HEK293T (cell line): ENCODE measurements around the gene CCR5AS.

Experiments used
- CTCF ChIA-PET: fragments of 350-600 bp; formaldehyde crosslinking; extraction: SDS; loops from one replicate; lab custom pipeline; 2021; ENCODE audit warnings: antibody characterized with exemption, inconsistent platforms; lab: Yijun Ruan, JAX
- POLR2A ChIA-PET: fragments of 350-600 bp; formaldehyde crosslinking; extraction: SDS; loops from one replicate; lab custom pipeline; 2020; ENCODE audit warnings: antibody characterized with exemption, inconsistent platforms; lab: Yijun Ruan, JAX
- DNase-seq: peaks from one replicate; pipeline ENCODE4 v3.0.0; 2012; ENCODE audit warnings: mixed read lengths; ENCODE audit errors: extremely low spot score
- ARNT ChIP-seq: fragments of 450-650 bp; IDR thresholded peaks from 2 replicates; pipeline ENCODE4 v1.6.1; 2017; ENCODE audit warnings: mild to moderate bottlenecking
- BHLHE40 ChIP-seq: fragments of 450-650 bp; IDR thresholded peaks from 2 replicates; pipeline ENCODE4 v1.6.1; 2016; ENCODE audit warnings: mild to moderate bottlenecking, moderate library complexity, borderline replicate concordance
- CTBP1 ChIP-seq: fragments of 450-650 bp; IDR thresholded peaks from 2 replicates; pipeline ENCODE4 v1.6.1; 2016; ENCODE audit warnings: borderline replicate concordance
- ELF4 ChIP-seq: fragments of 450-650 bp; IDR thresholded peaks from 2 replicates; pipeline ENCODE4 v1.6.1; 2017; ENCODE audit warnings: antibody characterized with exemption
- FOXA1 ChIP-seq: fragments of 450-650 bp; IDR thresholded peaks from 2 replicates; pipeline ENCODE4 v1.6.1; 2016; ENCODE audit warnings: mild to moderate bottlenecking
- FOXK2 ChIP-seq: fragments of 450-650 bp; IDR thresholded peaks from 2 replicates; pipeline ENCODE4 v1.6.1; 2016; ENCODE audit warnings: mild to moderate bottlenecking
- FOXM1 ChIP-seq: fragments of 450-650 bp; IDR thresholded peaks from 2 replicates; pipeline ENCODE4 v1.6.1; 2017; ENCODE audit warnings: mild to moderate bottlenecking, borderline replicate concordance
- HDGF ChIP-seq: fragments of 450-650 bp; IDR thresholded peaks from 2 replicates; pipeline ENCODE4 v1.6.1; 2017; ENCODE audit warnings: antibody characterized with exemption, borderline replicate concordance
- L3MBTL2 ChIP-seq: fragments of 450-650 bp; conservative IDR thresholded peaks from 2 replicates; pipeline ENCODE4 v1.6.1; 2016; ENCODE audit warnings: mild to moderate bottlenecking
- LEF1 ChIP-seq: fragments of 450-650 bp; IDR thresholded peaks from 2 replicates; pipeline ENCODE4 v1.6.1; 2017; ENCODE audit warnings: mild to moderate bottlenecking, borderline replicate concordance
- NFRKB ChIP-seq: fragments of 450-650 bp; IDR thresholded peaks from 2 replicates; pipeline ENCODE4 v1.6.1; 2016; ENCODE audit warnings: mild to moderate bottlenecking, moderate library complexity
- SP1 ChIP-seq: fragments of 450-650 bp; IDR thresholded peaks from 2 replicates; pipeline ENCODE4 v1.6.1; 2017
- SUZ12 ChIP-seq: fragments of 450-650 bp; IDR thresholded peaks from 2 replicates; pipeline ENCODE4 v1.6.1; 2016; ENCODE audit warnings: mild to moderate bottlenecking
- TARDBP ChIP-seq: fragments of 450-650 bp; IDR thresholded peaks from 2 replicates; pipeline ENCODE4 v1.6.1; 2016
- ZNF384 ChIP-seq: fragments of 450-650 bp; IDR thresholded peaks from 2 replicates; pipeline ENCODE4 v1.6.1; 2016
- TF ChIP-seq, protein P1 (sequence below): fragments of 450-650 bp; IDR thresholded peaks from 2 replicates; pipeline ENCODE4 v1.6.1; 2016

The CCR5AS gene

DNA sequence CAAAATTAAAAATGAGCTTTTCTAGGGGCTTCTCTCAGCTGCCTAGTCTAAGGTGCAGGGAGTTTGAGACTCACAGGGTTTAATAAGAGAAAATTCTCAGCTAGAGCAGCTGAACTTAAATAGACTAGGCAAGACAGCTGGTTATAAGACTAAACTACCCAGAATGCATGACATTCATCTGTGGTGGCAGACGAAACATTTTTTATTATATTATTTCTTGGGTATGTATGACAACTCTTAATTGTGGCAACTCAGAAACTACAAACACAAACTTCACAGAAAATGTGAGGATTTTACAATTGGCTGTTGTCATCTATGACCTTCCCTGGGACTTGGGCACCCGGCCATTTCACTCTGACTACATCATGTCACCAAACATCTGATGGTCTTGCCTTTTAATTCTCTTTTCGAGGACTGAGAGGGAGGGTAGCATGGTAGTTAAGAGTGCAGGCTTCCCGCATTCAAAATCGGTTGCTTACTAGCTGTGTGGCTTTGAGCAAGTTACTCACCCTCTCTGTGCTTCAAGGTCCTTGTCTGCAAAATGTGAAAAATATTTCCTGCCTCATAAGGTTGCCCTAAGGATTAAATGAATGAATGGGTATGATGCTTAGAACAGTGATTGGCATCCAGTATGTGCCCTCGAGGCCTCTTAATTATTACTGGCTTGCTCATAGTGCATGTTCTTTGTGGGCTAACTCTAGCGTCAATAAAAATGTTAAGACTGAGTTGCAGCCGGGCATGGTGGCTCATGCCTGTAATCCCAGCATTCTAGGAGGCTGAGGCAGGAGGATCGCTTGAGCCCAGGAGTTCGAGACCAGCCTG lies 35.1 kb downstream of the CCR5AS start:
- ChIA-PET POLR2A (no interaction called here), CTCF (no interaction called here)
- no peak for DNase-seq
- TF ChIP-seq NFRKB, result no peak
- TF ChIP-seq ARNT, result no peak
- TF ChIP-seq BHLHE40, result no peak
- TF ChIP-seq SP1, result no peak
- no peak for TF ChIP-seq FOXM1
- no peak for TF ChIP-seq TARDBP
- no peak for TF ChIP-seq FOXA1
- no peak for TF ChIP-seq ELF4
- TF ChIP-seq LEF1, result no peak
- no peak for TF ChIP-seq CTBP1
- TF ChIP-seq SUZ12, result no peak
- no peak for TF ChIP-seq FOXK2
- no peak for TF ChIP-seq L3MBTL2
- no peak for TF ChIP-seq HDGF
- TF ChIP-seq ZNF384, result no peak
- TF ChIP-seq, protein P1, sequence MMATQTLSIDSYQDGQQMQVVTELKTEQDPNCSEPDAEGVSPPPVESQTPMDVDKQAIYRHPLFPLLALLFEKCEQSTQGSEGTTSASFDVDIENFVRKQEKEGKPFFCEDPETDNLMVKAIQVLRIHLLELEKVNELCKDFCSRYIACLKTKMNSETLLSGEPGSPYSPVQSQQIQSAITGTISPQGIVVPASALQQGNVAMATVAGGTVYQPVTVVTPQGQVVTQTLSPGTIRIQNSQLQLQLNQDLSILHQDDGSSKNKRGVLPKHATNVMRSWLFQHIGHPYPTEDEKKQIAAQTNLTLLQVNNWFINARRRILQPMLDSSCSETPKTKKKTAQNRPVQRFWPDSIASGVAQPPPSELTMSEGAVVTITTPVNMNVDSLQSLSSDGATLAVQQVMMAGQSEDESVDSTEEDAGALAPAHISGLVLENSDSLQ, result no peak

DNA sequence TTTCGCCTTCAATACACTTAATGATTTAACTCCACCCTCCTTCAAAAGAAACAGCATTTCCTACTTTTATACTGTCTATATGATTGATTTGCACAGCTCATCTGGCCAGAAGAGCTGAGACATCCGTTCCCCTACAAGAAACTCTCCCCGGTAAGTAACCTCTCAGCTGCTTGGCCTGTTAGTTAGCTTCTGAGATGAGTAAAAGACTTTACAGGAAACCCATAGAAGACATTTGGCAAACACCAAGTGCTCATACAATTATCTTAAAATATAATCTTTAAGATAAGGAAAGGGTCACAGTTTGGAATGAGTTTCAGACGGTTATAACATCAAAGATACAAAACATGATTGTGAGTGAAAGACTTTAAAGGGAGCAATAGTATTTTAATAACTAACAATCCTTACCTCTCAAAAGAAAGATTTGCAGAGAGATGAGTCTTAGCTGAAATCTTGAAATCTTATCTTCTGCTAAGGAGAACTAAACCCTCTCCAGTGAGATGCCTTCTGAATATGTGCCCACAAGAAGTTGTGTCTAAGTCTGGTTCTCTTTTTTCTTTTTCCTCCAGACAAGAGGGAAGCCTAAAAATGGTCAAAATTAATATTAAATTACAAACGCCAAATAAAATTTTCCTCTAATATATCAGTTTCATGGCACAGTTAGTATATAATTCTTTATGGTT lies 35.9 kb downstream of the CCR5AS start, which contains the start of gene CCR5:
Gene CCR5 (plus strand): TSS at position 108 of the 680 bp plus-strand sequence. CDS start 1,957 bp downstream, outside the sequence.
- CTCF ChIA-PET, result interaction anchor here (1.5 kb wide), 1 partner anchor 292 kb away, joined by 5 read pairs; no protein-coding TSS in a partner anchor
- DNase-seq, result no peak
- POLR2A ChIA-PET, result no interaction called here
- TF ChIP-seq BHLHE40, result no peak
- TF ChIP-seq FOXM1, result no peak
- TF ChIP-seq FOXA1, result no peak
- TF ChIP-seq ELF4, result no peak
- no peak for TF ChIP-seq SP1
- TF ChIP-seq NFRKB, result no peak
- no peak for TF ChIP-seq L3MBTL2
- TF ChIP-seq TARDBP, result no peak
- TF ChIP-seq CTBP1, result no peak
- no peak for TF ChIP-seq HDGF
- no peak for TF ChIP-seq FOXK2
- TF ChIP-seq ZNF384, result no peak

DNA sequence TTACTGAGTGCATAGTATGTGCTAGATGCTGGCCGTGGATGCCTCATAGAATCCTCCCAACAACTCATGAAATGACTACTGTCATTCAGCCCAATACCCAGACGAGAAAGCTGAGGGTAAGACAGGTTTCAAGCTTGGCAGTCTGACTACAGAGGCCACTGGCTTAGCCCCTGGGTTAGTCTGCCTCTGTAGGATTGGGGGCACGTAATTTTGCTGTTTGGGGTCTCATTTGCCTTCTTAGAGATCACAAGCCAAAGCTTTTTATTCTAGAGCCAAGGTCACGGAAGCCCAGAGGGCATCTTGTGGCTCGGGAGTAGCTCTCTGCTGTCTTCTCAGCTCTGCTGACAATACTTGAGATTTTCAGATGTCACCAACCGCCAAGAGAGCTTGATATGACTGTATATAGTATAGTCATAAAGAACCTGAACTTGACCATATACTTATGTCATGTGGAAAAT lies 37.2 kb downstream of the CCR5AS start:
- TF ChIP-seq TARDBP (no peak), FOXM1 (no peak), CTBP1 (no peak), LEF1 (no peak), HDGF (no peak), SP1 (no peak), FOXK2 (no peak), NFRKB (no peak), ZNF384 (no peak), SUZ12 (no peak), ARNT (no peak), ELF4 (no peak), BHLHE40 (no peak), L3MBTL2 (no peak)
- TF ChIP-seq, protein P1, result no peak
- DNase-seq, result no peak
- ChIA-PET CTCF (interaction anchor here (0.6 to 1.6 kb wide), 3 partner anchors 10 to 291 kb away, joined by 3 to 5 read pairs (median 5); no protein-coding TSS in a partner anchor), POLR2A (no interaction called here)

DNA sequence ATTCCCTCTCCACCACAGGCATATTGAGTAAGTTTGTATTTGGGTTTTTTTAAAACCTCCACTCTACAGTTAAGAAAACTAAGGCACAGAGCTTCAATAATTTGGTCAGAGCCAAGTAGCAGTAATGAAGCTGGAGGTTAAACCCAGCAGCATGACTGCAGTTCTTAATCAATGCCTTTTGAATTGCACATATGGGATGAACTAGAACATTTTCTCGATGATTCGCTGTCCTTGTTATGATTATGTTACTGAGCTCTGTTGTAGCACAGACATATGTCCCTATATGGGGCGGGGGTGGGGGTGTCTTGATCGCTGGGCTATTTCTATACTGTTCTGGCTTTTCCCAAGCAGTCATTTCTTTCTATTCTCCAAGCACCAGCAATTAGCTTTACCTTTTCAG lies 37.7 kb downstream of the CCR5AS start:
- ChIA-PET POLR2A (no interaction called here), CTCF (interaction anchor here (1.5 to 1.6 kb wide), 2 partner anchors 92 to 290 kb away, joined by 5 read pairs; no protein-coding TSS in a partner anchor)
- TF ChIP-seq FOXA1, result no peak
- no peak for TF ChIP-seq LEF1
- no peak for TF ChIP-seq FOXK2
- TF ChIP-seq FOXM1, result no peak
- no peak for TF ChIP-seq CTBP1
- TF ChIP-seq L3MBTL2, result no peak
- no peak for DNase-seq

DNA sequence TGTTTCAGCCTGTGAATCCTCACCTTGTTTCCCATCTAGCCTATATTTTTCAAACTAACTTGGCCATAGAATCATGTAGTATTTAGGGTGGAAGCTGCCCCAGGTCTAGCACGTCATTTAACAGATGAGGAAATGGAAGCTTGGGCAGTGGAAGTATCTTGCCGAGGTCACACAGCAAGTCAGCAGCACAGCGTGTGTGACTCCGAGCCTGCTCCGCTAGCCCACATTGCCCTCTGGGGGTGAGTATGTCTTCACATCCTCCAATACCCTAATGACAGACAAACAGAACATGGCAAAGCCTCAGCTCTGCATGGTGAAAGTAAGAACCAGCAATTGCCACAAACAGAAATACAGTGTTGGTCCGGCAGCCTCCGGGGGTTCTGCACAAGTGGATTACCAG lies 38.3 kb downstream of the CCR5AS start:
- CTCF ChIA-PET, result interaction anchor here (1.6 kb wide), 1 partner anchor 92 kb away, joined by 5 read pairs; no protein-coding TSS in a partner anchor
- TF ChIP-seq BHLHE40, result no peak
- no peak for TF ChIP-seq CTBP1
- no peak for TF ChIP-seq ZNF384
- no peak for TF ChIP-seq FOXK2
- no peak for TF ChIP-seq SP1
- TF ChIP-seq L3MBTL2, result no peak
- TF ChIP-seq, protein P1, result no peak
- no peak for TF ChIP-seq NFRKB
- no peak for TF ChIP-seq FOXA1
- TF ChIP-seq ELF4, result no peak
- no peak for TF ChIP-seq ARNT
- no peak for TF ChIP-seq SUZ12
- no peak for TF ChIP-seq LEF1
- TF ChIP-seq HDGF, result no peak
- no peak for TF ChIP-seq TARDBP
- TF ChIP-seq FOXM1, result no peak
- POLR2A ChIA-PET, result no interaction called here
- no peak for DNase-seq
